Activated gamma-delta T cell treated with Interleukin-2 at 50 U/mL for 16 hours (primary cell): ENCODE measurements around the gene CLRN2.

Experiments used
- DNase-seq: peaks from one replicate; pipeline ENCODE4 v3.0.0-alpha.2; 2020

Gene CLRN2

GRCh38 chr4:17514865-17515264 is at the start of gene CLRN2:
Gene CLRN2, plus strand, starts transcription at chr4:17515165. Its CDS starts 102 bp downstream, at chr4:17515267.
- DNase-seq: no peak

GRCh38 chr4:17468619-17469221 is 46.2 kb upstream of the CLRN2 start:
- no peak for DNase-seq

- DNase-seq: no peak
Observed at GRCh38 chr4:17469931-17470674, 44.9 kb upstream of the CLRN2 start.

- DNase-seq: no peak
Observed at GRCh38 chr4:17475481-17475880, 39.5 kb upstream of the CLRN2 start.

GRCh38 chr4:17476853-17477252 is 38.1 kb upstream of the CLRN2 start:
- no peak for DNase-seq

- no peak for DNase-seq
Observed at GRCh38 chr4:17477774-17478472, 37.0 kb upstream of the CLRN2 start.

GRCh38 chr4:17480210-17480927 is 34.6 kb upstream of the CLRN2 start:
- DNase-seq: no peak

GRCh38 chr4:17480955-17481354 is 34.0 kb upstream of the CLRN2 start:
- DNase-seq: no peak

- DNase-seq: no peak
Observed at GRCh38 chr4:17482716-17483115, 32.2 kb upstream of the CLRN2 start.

- DNase-seq: no peak
Observed at GRCh38 chr4:17489123-17489522, 25.8 kb upstream of the CLRN2 start.

GRCh38 chr4:17489721-17490120 is 25.2 kb upstream of the CLRN2 start:
- DNase-seq: no peak

GRCh38 chr4:17490575-17491059 is 24.3 kb upstream of the CLRN2 start:
- DNase-seq: no peak

- no peak for DNase-seq
Observed at GRCh38 chr4:17491196-17491595, 23.8 kb upstream of the CLRN2 start.

GRCh38 chr4:17492058-17492741 is 22.8 kb upstream of the CLRN2 start:
- no peak for DNase-seq

GRCh38 chr4:17492876-17493275 is 22.1 kb upstream of the CLRN2 start:
- no peak for DNase-seq

GRCh38 chr4:17493619-17494018 is 21.3 kb upstream of the CLRN2 start:
- no peak for DNase-seq

- DNase-seq: no peak
Observed at GRCh38 chr4:17494258-17495190, 20.4 kb upstream of the CLRN2 start.

- no peak for DNase-seq
Observed at GRCh38 chr4:17497890-17498523, 17.0 kb upstream of the CLRN2 start.

- DNase-seq: no peak
Observed at GRCh38 chr4:17500574-17500973, 14.4 kb upstream of the CLRN2 start.

- DNase-seq: no peak
Observed at GRCh38 chr4:17502756-17503155, 12.2 kb upstream of the CLRN2 start.

GRCh38 chr4:17504081-17504480 is 10.9 kb upstream of the CLRN2 start:
- DNase-seq: no peak
